ENCODE measurements around the gene BMP7.
A peak's percentile ranks its signal among the peaks of the same experiment; 100 is the strongest.
"Not testable (repeated sequence)": the region's sequence is repeated elsewhere in the genome, so short reads cannot be mapped to it uniquely, and the experiment has no call there.

BMP7 gene

DNA sequence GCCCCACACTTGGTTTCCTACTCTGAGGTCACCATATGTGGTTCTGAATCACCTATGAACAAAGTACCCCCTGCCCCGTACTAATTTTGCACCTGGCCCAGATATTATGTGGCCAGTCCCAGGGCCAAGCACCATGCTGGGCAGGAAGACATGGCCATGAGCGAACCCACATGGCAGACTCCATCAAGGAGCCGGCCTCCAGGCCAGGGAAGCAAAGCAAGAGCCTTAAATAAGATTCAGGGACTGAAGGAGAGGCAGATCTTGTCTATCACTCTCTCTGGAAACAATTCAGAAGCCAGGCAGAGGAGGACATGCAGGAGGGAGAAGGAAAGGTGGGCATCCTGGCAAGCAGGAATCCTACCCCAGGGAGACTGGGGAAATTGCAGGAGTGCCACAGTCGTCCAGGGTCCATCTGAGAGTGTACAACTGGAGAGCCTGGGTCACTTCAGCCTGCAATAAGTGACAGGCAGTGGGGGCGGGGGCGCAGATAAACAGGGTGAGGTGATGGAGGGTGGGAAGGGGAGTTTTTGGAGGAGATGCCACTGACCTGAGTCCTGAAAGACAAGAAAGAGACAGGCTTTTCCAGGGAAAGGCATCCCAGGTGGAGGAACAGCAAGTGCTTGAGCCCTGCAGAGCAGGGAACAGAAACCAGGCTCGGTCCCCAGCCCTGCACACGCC is 2.1 kb upstream of the BMP7 start:
- Histone ChIP-seq H2AFZ (ENCODE audit: low read depth, low read length) (no peak overlapping the region), H3K27me3 (ENCODE audit: insufficient read depth, low read length) (no peaks in the 10 kb centered on the region), H3K4me1 (ENCODE audit: insufficient read depth, low read length) (peaks cover 35% of the 10 kb centered on the region), H3K9me3 (ENCODE audit: low read length) (no peaks in the 10 kb centered on the region), H3K4me3 (ENCODE audit: low read length) (no peak overlapping the region), H3K36me3 (ENCODE audit: insufficient read depth, low read length) (no peaks in the 10 kb centered on the region)

DNA sequence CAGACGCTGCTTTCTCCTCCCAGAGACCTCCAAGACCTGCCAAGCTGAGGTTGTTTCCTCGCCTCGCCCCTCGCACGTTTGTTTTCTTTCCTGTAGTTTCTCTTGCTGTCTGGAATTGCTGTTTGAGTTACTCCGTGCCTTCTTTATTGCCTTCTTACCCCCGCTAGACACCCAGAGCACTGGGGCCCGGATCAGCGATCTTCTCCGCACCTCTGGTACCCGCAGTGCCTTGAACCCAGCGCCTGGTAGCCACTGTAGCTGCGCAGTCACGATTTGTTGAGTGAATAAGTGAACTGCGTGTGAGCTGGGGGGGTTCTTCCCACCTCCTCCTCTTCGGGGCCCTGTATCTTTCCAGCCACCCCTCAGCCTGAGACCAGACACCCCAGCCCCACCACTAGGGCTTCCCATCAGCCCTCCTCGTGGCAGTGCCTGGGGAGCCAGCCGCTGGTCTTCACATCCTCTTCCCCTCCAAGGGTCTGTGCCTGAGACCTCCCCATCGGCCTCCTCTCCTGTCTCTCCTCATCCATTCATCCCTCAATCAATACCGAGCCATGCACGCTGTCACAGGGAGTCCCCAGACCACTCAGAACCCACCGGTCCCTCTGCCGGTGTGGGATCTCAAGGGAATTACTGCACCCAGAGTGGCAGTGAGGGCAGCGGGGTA is 849 bp upstream of the BMP7 start:
- no peaks in the 10 kb centered on the region for H3K36me3 ChIP-seq (ENCODE audit: insufficient read depth, low read length)
- H3K4me1 ChIP-seq (ENCODE audit: insufficient read depth, low read length): peaks cover 37% of the 10 kb centered on the region
- H2AFZ ChIP-seq (ENCODE audit: low read depth, low read length): peak overlapping the region; percentile 38
- no peaks in the 10 kb centered on the region for H3K27me3 ChIP-seq (ENCODE audit: insufficient read depth, low read length)
- peak overlapping the region; percentile 76 for H3K4me3 ChIP-seq (ENCODE audit: low read length)
- H3K9me3 ChIP-seq (ENCODE audit: low read length): no peaks in the 10 kb centered on the region

DNA sequence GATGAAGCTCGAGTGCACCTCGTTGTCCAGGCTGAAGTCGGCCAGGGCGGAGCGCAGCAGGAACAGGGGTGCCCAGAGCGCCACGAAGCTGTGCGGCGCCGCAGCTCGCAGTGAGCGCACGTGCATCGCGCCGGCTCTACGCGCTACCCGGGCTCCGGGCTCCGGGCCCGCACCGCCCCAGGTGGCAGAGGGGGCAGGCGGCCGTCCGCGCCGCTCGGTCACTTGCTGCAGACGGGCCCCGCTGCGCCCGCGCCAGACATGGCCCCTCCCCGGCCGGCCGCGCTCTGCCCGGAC is 497 bp downstream of the BMP7 start:
- H3K27me3 ChIP-seq (ENCODE audit: insufficient read depth, low read length): no peaks in the 10 kb centered on the region
- H3K4me3 ChIP-seq (ENCODE audit: low read length): peak overlapping the region; percentile 76
- H2AFZ ChIP-seq (ENCODE audit: low read depth, low read length): peak overlapping the region; percentile 38
- H3K9me3 ChIP-seq (ENCODE audit: low read length): no peaks in the 10 kb centered on the region
- no peaks in the 10 kb centered on the region for H3K36me3 ChIP-seq (ENCODE audit: insufficient read depth, low read length)
- peaks cover 50% of the 10 kb centered on the region for H3K4me1 ChIP-seq (ENCODE audit: insufficient read depth, low read length)

DNA sequence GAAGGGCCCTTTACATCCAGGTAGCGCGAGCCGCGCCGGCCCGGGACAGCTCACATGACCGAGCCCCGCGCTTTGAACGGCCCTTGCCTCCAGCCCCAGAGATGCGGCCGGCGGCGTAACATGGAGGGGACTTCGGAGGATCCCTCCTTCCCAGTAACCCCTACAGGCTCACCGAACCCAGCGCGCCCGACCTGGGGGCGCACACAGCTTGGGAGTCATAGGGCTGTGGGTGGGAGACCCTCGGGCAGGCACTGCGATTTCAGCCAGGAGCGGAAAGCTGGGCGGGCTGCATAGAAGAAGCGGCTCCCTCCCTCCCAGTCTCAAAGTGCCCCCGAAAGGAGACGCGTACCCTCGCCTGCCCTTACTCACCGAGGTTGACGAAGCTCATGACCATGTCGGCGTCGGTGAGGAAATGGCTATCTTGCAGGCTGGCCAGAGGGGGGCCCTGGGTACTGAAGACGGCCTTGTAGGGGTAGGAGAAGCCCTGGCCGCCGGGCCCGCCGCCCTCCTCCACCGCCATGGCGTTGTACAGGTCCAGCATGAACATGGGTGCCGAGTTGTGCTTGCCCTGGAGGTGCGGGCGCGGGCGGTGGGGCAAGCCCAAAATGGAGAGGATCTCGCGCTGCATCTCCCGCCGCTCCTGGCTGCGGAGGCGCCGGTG is 975 bp downstream of the BMP7 start:
- Histone ChIP-seq H3K27me3 (ENCODE audit: insufficient read depth, low read length) (no peaks in the 10 kb centered on the region), H2AFZ (ENCODE audit: low read depth, low read length) (peak overlapping the region; percentile 38), H3K9me3 (ENCODE audit: low read length) (no peaks in the 10 kb centered on the region), H3K4me1 (ENCODE audit: insufficient read depth, low read length) (peaks cover 52% of the 10 kb centered on the region), H3K4me3 (ENCODE audit: low read length) (peak overlapping the region; percentile 76), H3K36me3 (ENCODE audit: insufficient read depth, low read length) (no peaks in the 10 kb centered on the region)

DNA sequence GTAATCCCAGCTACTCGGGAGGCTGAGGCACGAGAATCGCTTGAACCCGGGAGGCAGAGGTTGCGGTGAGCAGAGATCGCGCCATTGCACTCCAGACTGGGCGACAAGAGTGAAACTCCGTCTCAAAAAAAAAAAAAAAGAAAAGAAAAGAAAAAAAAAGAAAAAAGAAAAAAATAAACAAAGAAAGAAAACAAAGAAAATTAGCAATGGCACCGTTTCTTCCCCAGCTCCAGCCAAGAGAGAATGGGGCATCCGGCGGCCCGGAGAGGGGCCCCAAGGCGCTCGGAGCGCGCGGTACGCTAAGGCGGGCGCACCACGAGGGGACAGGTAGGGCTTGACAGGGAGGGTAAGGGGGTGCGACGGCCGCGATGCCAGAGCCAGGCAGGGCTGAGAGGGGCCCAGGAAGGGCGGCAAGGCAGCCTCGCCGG is 1.5 kb downstream of the BMP7 start:
- peaks cover 52% of the 10 kb centered on the region for H3K4me1 ChIP-seq (ENCODE audit: insufficient read depth, low read length)
- peak overlapping the region; percentile 38 for H2AFZ ChIP-seq (ENCODE audit: low read depth, low read length)
- not testable (repeated sequence) for H3K9me3 ChIP-seq (ENCODE audit: low read length); H3K36me3 ChIP-seq (ENCODE audit: insufficient read depth, low read length); H3K27me3 ChIP-seq (ENCODE audit: insufficient read depth, low read length)
- peak overlapping the region; percentile 76 for H3K4me3 ChIP-seq (ENCODE audit: low read length)

DNA sequence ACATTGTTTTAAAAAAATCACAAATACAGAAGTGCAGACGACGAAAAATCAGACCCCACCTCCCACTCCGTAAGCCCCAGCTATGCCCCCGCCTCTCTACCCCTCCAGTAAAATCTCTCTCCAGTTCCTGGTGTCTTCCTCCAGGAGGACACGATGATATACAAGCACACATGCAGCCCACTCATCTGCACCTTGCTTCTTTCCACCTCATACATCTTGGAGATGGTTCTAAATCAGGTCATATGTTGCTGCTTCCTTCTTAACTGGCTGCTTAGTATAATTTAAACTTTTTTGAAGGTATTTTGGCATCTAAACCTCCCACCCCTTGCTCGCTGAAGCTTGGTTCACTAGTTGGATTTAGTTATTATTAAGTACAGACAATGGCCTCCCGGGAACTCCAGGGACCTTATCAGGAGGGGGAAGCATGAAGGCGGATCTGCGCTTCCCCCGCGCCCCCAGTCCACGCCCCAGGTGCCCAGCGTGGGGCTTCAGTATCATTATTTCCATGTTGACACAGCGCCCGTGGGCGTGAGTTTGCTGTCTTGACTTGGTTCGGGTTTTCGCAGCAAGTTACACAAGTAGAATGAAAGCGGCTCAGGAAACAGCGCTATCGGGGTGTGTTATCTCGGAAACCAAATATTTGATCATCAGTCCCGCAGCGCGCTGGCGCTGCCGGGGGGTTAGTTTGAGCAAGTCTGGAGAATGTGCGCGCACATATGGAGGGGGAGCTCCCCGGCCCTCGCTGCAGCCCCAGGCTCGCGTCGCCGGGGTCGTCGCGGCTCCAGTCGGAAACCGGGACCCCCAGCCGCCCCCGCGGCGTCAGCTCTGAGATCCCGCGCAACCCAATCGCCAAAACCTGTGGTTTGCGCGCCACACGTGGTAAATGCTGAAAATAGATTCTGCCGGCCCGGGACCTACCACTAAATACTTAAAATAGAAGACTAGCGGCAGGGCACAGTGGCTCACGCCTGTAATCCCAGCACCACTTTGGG is 2.3 kb downstream of the BMP7 start:
- Histone ChIP-seq H3K4me1 (ENCODE audit: insufficient read depth, low read length) (peaks cover 59% of the 10 kb centered on the region), H3K9me3 (ENCODE audit: low read length) (no peaks in the 10 kb centered on the region), H3K27me3 (ENCODE audit: insufficient read depth, low read length) (no peaks in the 10 kb centered on the region), H2AFZ (ENCODE audit: low read depth, low read length) (peak overlapping the region; percentile 6), H3K36me3 (ENCODE audit: insufficient read depth, low read length) (no peaks in the 10 kb centered on the region), H3K4me3 (ENCODE audit: low read length) (peak overlapping the region; percentile 76)

DNA sequence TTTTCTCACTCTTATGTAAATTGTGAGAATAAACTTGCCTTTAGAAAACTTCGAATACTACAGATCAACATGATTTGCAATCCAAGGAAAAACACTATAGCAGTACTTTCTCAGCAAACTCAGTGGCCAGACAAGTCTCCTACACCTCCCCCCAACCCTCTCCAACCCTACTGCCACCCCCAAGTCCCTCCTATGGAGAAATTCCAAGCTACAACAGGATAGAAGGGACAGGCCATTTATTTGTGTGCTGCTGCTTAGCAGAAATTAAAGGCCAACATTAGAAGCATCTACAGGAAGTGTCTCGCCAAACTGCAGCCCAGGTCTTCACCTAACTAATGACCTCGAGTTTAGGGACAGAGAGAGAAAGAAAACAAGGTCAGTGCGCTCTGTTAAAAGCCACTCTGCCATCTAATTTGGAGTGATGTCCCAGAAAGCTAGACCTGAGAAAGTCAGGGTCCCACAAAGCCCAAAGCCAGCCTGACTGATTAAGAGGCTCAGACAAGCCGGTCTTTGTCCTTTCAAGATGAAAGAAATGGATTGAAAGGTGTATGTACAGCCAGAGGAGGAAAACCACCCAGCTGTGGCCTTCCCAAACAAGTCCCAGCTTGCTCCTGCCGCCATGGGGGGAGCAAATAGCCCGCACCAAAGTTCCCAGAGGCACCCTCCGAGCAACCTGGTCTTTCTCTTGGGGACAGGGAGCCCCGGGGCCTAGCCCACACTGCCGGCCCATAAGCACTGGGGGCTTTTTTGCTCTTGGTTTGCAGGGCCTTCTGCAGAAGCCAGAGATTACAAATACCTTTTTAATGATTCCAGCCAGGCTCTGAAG is 3.4 kb downstream of the BMP7 start:
- no peaks in the 10 kb centered on the region for H3K27me3 ChIP-seq (ENCODE audit: insufficient read depth, low read length)
- no peaks in the 10 kb centered on the region for H3K36me3 ChIP-seq (ENCODE audit: insufficient read depth, low read length)
- peaks cover 70% of the 10 kb centered on the region for H3K4me1 ChIP-seq (ENCODE audit: insufficient read depth, low read length)
- H3K4me3 ChIP-seq (ENCODE audit: low read length): peak overlapping the region; percentile 76
- H3K9me3 ChIP-seq (ENCODE audit: low read length): no peaks in the 10 kb centered on the region
- H2AFZ ChIP-seq (ENCODE audit: low read depth, low read length): no peak overlapping the region

DNA sequence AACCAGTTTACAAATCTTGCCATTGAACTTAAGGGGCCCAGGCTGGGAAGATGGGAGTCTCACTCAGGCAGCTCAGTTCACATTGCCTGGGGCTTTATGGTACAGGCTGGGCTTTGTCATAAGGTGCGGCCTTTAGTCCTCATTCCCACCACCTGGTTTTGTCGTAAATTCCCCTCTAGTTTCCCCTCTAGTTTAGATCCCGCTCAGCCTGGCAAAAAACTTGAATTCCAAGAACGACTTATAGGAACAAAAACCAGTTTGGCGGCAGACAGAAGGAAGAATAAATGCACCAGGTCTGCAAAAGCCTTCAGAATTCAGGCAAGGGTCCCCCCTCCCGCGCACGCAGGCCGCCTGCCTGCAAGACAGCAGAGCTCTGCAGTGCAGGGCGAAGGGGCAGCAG is 4.1 kb downstream of the BMP7 start:
- Histone ChIP-seq H3K36me3 (ENCODE audit: insufficient read depth, low read length) (no peaks in the 10 kb centered on the region), H2AFZ (ENCODE audit: low read depth, low read length) (no peak overlapping the region), H3K4me1 (ENCODE audit: insufficient read depth, low read length) (peaks cover 73% of the 10 kb centered on the region), H3K9me3 (ENCODE audit: low read length) (no peaks in the 10 kb centered on the region), H3K4me3 (ENCODE audit: low read length) (peak overlapping the region; percentile 76), H3K27me3 (ENCODE audit: insufficient read depth, low read length) (no peaks in the 10 kb centered on the region)

DNA sequence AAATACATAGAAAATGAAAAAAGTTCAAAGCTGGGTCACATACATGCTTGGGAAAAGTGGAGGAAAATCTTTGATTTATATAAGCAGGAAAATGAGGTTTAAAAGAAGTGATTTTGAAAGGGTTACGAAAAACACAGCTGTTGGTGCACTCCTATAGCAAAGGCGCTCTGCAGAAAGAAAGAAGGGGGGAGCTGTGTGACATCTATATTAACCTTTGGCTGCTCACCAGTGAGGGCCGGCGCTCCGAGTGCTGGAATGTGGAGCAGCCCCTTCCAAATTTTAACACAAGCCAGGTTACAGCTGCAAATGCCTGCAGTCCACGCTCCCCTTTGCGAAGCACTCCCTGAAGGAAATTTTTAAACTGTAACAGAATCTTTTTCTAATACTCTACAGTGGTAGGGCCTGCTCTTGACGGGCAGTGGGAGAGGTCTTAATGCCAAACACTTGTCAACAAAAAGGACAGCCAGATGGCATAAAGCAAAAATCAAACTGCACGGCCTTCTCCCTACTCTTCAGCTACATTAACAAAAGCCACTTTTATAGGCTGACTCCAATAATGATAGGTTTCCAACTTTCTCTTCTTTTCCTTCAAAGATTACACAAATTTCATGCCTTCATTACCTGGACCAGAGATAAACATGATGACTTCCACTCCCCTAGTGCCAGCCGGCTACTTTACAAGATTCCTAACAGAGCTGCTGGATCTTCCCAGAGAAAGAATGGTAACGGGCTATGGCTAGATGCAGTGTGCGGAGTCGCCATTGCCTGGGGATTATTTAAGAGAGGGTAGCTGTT is 4.8 kb downstream of the BMP7 start:
- H3K4me3 ChIP-seq (ENCODE audit: low read length): peak overlapping the region; percentile 76
- H2AFZ ChIP-seq (ENCODE audit: low read depth, low read length): no peak overlapping the region
- no peaks in the 10 kb centered on the region for H3K9me3 ChIP-seq (ENCODE audit: low read length)
- no peaks in the 10 kb centered on the region for H3K27me3 ChIP-seq (ENCODE audit: insufficient read depth, low read length)
- no peaks in the 10 kb centered on the region for H3K36me3 ChIP-seq (ENCODE audit: insufficient read depth, low read length)
- H3K4me1 ChIP-seq (ENCODE audit: insufficient read depth, low read length): peaks cover 72% of the 10 kb centered on the region

DNA sequence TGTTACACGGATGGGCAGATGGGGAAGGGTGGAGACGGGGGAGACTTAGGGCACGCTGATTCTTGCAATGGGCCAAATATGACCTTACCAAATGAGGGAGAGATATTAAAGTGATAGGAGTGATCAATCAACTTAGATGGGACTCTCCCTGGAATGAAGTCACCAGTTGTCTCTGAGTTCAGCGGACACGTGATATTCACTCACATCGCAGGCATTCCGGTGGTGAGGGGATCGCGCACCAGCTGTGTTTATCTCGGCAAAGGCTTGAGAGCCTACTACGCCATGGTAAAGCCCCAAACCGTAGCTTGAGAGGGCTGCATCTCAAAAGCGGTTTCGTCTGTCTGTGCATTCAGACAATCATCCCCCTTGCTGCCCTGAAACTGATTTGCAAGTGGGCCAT is 5.5 kb downstream of the BMP7 start:
- no peaks in the 10 kb centered on the region for H3K36me3 ChIP-seq (ENCODE audit: insufficient read depth, low read length)
- no peak overlapping the region for H2AFZ ChIP-seq (ENCODE audit: low read depth, low read length)
- H3K9me3 ChIP-seq (ENCODE audit: low read length): no peaks in the 10 kb centered on the region
- no peaks in the 10 kb centered on the region for H3K27me3 ChIP-seq (ENCODE audit: insufficient read depth, low read length)
- peak overlapping the region; percentile 76 for H3K4me3 ChIP-seq (ENCODE audit: low read length)
- H3K4me1 ChIP-seq (ENCODE audit: insufficient read depth, low read length): peaks cover 77% of the 10 kb centered on the region

DNA sequence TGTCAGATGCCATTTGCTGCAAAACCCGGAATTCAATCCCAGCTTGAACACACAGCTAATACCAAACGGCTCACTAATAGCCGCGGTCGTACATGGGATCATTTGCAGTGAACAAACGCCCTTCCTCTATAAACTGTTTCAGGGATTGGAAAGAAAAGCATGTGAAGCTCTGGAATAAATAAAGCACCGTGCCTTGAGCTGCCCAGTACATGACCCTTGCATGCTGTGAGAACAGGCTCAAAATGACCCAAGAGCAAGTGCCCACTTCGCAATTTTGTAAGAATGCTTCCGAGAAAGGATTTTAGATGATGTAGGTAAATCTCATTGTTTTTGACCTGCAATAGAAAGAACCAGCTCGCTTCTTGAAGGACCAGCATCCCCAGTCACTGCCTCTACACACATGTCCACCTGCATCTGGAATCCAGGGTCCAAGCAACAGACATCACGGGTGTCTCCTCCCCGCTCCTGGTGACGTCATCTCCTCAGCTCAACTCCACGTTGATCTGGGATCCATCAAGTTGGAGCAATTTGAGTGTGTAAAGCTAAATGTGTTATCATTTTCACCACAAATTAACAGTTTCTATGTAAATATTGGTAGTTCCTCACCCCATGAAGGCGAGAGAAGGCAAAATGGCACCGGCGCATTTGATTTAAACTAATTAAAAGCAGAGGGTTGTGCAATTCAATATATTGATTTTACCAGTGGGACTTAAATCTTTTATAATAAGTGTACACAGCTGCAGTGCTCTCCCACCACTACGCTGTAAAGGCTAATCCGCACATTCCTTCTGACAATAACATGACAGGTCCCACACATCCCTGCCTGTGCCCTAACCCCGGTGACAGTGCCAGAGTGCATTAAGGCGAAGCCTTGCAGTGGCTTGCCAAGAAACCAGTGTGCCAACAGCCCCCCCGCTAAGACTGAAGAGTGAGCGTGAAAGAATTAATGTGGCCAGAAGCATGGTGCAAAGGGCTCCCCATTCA is 6.2 kb downstream of the BMP7 start:
- Histone ChIP-seq H2AFZ (ENCODE audit: low read depth, low read length) (no peak overlapping the region), H3K4me1 (ENCODE audit: insufficient read depth, low read length) (peaks cover 80% of the 10 kb centered on the region), H3K36me3 (ENCODE audit: insufficient read depth, low read length) (no peaks in the 10 kb centered on the region), H3K4me3 (ENCODE audit: low read length) (no peak overlapping the region), H3K9me3 (ENCODE audit: low read length) (no peaks in the 10 kb centered on the region), H3K27me3 (ENCODE audit: insufficient read depth, low read length) (no peaks in the 10 kb centered on the region)

All from neuron (in vitro differentiated cells).